Prostate gland (tissue), 2 donors: Measurements from ENCODE around the gene CUX1. TPM values are rescaled to one million over a fixed set of nuclear protein-coding genes. Genes with fewer than 3 reads are reported as not detected.

Experiments
- DNase-seq: peaks from one replicate; pipeline ENCODE4 v3.0.0-alpha.2; 2019; ENCODE audit warnings: low spot score
- H3K27ac ChIP-seq, 2 donors: fragments of 200-600 bp; sonication (generic); 2 replicates each; pipeline ENCODE4 v1.5.1; 2017 to 2019
- H3K27me3 ChIP-seq: fragments of 200-600 bp; sonication (generic); replicated peaks from 2 replicates; pipeline ENCODE4 v1.5.1; 2019; ENCODE audit not compliant: insufficient read depth
- H3K36me3 ChIP-seq, 2 donors: fragments of 200-600 bp; sonication (generic); 1 replicate in 1 of 2; 2 replicates in 1 of 2; pipeline versions ENCODE4 v1.5.1 to v1.8.1; 2017 to 2019
- H3K4me1 ChIP-seq: fragments of 200-600 bp; sonication (generic); replicated peaks from 2 replicates; pipeline ENCODE4 v1.5.1; 2019
- H3K4me3 ChIP-seq, 2 donors: fragments of 200-600 bp; sonication (generic); 2 replicates each; pipeline ENCODE4 v1.5.1; 2017 to 2019
- H3K9me3 ChIP-seq: fragments of 200-600 bp; sonication (generic); 2 replicates; pipeline ENCODE4 v1.5.1; 2017
- CTCF ChIP-seq, 4 experiments: fragments of 200-600 bp in 2 of 4; fragments of 450-650 bp in 2 of 4; sonication (generic) in 2 of 4; IDR thresholded peaks; 1 replicate in 3 of 4; 2 replicates in 1 of 4; pipeline ENCODE4 v1.5.1; 2016 to 2019; ENCODE audit warnings: antibody characterized with exemption in 4 of 4, mild to moderate bottlenecking in 2 of 4, moderate library complexity in 2 of 4
- POLR2A ChIP-seq: fragments of 450-650 bp; IDR thresholded peaks from one replicate; pipeline ENCODE4 v1.6.1; 2016; ENCODE audit warnings: antibody characterized with exemption, mild to moderate bottlenecking
- POLR2AphosphoS5 ChIP-seq: sonication (generic); formaldehyde crosslinking; IDR thresholded peaks from one replicate; pipeline ENCODE4 v1.6.1; 2017; ENCODE audit warnings: antibody characterized with exemption
- WGBS: methylation state at CpG from one replicate; pipeline ENCODE4 v1.1.5; 2018; 5-methylcytosine and 5-hydroxymethylcytosine counted together
- intact Hi-C: fragments of 100-400 bp; cut with DNase I; formaldehyde crosslinking; loops from one replicate; pipeline ENCODE4 v1.14.2; 2022
- total RNA-seq, 2 donors: library from RNA; depleted of rRNA; stranded (reverse); fragments of >200 nt; gene quantifications; one replicate each; pipeline ENCODE4 v1.1.0, GENCODE V29; 2016

The CUX1 gene
- total RNA-seq, 2 donors from 2014 or later: 96.3 to 99.2 TPM

GRCh38 chr7:102252366-102252982 is 435.0 kb downstream of the CUX1 start:
- TF ChIP-seq CTCF (IDR thresholded peaks at IDR 0.05): no peak
- TF ChIP-seq POLR2AphosphoS5: no peak
- intact Hi-C loops: no loop called here
- 76% methylated on average over 11 of the region's 11 CpGs for WGBS
- Histone ChIP-seq H3K36me3 (no peaks in the 10 kb centered on the region), H3K27me3 (no peaks in the 10 kb centered on the region), H3K27ac (no peak overlapping the region), H3K9me3 (no peaks in the 10 kb centered on the region), H3K4me1 (no peaks in the 10 kb centered on the region), H3K4me3 (no peak overlapping the region)
- DNase-seq: no peak

DNA sequence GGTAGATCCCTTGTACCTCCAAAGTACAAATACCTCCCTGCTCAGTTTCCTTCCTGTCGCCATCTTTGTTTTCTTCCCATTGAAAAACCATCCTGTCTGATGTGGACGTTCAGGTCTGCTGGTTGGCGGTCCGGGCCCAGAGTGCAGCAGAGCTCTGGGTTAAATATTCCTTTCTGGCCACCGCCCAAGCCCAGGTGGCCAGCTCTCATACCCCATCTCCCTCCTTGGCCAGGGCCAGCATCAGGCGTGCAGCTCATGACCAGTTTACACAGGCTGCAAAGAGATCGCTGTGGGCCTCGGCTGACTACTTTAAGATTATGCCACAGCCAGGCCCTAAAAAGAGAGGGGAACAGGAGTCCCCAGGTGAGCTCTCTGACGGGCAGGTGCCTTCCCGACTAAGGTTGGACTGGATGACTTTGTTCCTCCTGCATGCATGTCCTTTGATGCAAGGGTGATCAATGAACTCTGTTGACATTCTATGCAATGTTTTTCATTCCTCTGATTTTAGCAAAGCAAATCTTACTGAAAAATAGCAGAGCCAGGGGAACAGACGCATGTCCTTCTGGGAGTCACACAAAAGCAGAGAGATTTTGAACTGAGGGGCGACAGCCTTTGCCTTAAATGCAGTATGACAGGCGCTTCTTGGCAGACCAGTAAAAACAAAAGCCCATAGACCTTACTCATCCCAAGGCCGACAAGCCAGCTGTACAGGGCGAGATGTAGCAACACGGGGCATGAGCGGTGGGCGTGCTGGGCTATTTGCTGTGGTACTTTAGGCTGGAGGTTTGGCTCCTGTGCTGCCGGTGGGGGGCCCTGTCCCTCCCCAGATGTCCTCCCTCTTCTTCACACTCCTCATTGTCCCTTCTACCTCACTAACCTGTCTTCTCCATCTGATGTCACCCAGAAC is 435.9 kb downstream of the CUX1 start:
- H3K36me3 ChIP-seq: no peaks in the 10 kb centered on the region
- no peak overlapping the region for H3K4me3 ChIP-seq
- WGBS: 90% methylated on average over 19 of the region's 19 CpGs
- TF ChIP-seq POLR2A (no peak), CTCF (IDR thresholded peaks at IDR 0.05) (no peak), POLR2AphosphoS5 (no peak)
- no peak for DNase-seq
- H3K27me3 ChIP-seq: no peaks in the 10 kb centered on the region
- H3K27ac ChIP-seq: no peak overlapping the region
- no peaks in the 10 kb centered on the region for H3K4me1 ChIP-seq
- no peaks in the 10 kb centered on the region for H3K9me3 ChIP-seq
- intact Hi-C loops: no loop called here

DNA sequence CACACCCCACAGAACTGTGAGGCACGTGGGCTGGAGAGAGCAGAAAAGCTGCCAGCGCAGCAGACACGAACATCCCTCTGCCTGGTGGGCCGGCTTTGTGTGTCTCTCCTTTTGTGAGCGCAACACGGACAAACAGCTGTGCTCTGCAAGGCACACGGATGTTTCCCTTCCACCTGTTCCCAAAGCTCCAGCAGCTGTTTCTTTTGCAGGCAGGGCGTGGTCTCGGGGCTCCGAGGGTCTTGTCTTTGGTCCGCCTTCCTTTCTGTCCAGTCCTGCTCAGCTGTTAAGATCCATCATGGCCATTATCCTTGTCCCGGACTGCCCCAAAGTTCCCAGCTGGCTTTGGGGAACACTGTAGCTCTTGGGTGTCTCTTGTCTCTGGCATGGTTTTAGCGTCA is 436.5 kb downstream of the CUX1 start:
- 89% methylated on average over 13 of the region's 13 CpGs for WGBS
- DNase-seq: no peak
- Histone ChIP-seq H3K4me1 (no peaks in the 10 kb centered on the region), H3K27ac (no peak overlapping the region), H3K27me3 (no peaks in the 10 kb centered on the region), H3K36me3 (no peaks in the 10 kb centered on the region), H3K4me3 (no peak overlapping the region), H3K9me3 (no peaks in the 10 kb centered on the region)
- TF ChIP-seq POLR2AphosphoS5 (no peak), POLR2A (no peak), CTCF (IDR thresholded peaks at IDR 0.05) (no peak)
- intact Hi-C loops: no loop called here

- Histone ChIP-seq H3K4me3 (no peak overlapping the region), H3K27ac (no peak overlapping the region), H3K9me3 (no peaks in the 10 kb centered on the region), H3K4me1 (no peaks in the 10 kb centered on the region), H3K36me3 (no peaks in the 10 kb centered on the region), H3K27me3 (no peaks in the 10 kb centered on the region)
- DNase-seq: no peak
- 86% methylated on average over 8 of the region's 8 CpGs for WGBS
- TF ChIP-seq CTCF (IDR thresholded peaks at IDR 0.05) (no peak), POLR2AphosphoS5 (no peak)
- intact Hi-C loops: no loop called here
Measured at GRCh38 chr7:102254521-102254920, 437.1 kb downstream of the CUX1 start.

DNA sequence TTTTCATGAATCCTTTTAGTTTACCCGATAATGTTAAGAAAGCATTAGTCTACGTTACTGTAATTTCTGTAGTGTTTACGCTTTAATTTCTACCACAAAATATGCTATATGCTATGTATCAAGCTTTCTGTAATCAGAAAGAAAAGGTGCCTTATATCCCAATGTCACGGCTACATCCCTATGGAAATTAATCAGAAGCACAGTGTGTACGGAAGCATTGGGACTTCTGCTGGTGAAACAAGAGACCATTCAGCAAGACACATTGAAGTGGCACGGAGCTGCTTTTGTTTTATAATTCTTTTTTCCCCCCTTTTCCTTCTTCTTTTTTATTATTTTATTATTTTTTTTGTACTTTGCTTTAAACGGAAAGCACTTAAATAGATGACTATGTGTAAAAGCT is 438.1 kb downstream of the CUX1 start:
- Histone ChIP-seq H3K27me3 (no peaks in the 10 kb centered on the region), H3K36me3 (no peaks in the 10 kb centered on the region), H3K9me3 (no peaks in the 10 kb centered on the region), H3K4me3 (no peak overlapping the region), H3K4me1 (no peaks in the 10 kb centered on the region), H3K27ac (no peak overlapping the region)
- no peak for DNase-seq
- TF ChIP-seq CTCF (IDR thresholded peaks at IDR 0.05) (no peak), POLR2A (no peak), POLR2AphosphoS5 (no peak)
- intact Hi-C loops: no loop called here
- WGBS: 93% methylated on average over 7 of the region's 7 CpGs
